ENCODE results near the gene CFDP1. TPM values are rescaled to one million over a fixed set of nuclear protein-coding genes. Genes with fewer than 3 reads are reported as not detected.

CFDP1 gene
- total RNA-seq, 3 donors from 2014 or later (not counting 1 experiment from before 2014, with no cell fraction given), result 32.2 to 38.8 (median 32.3) TPM

DNA sequence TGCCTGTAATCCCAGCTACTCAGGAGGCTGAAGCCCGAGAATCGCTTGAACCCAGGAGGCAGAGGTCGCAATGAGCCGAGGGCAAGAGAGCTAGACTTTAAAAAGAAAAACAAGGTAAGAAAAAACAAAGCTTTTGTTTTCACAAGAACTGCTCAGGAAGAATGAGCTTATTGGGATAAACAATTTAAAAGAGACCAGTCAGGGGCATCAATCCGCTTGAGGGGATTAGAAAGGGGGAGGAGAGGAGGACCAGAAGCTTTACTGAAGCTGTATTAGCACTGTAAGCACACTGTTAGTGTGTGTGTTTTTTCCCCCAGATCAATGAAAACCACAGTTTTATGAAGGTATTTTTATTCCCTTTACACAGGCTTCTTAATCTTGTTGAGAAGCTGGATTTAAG, 22.4 kb upstream of the CFDP1 start:
- no peak for DNase-seq
- TF ChIP-seq, protein P1, sequence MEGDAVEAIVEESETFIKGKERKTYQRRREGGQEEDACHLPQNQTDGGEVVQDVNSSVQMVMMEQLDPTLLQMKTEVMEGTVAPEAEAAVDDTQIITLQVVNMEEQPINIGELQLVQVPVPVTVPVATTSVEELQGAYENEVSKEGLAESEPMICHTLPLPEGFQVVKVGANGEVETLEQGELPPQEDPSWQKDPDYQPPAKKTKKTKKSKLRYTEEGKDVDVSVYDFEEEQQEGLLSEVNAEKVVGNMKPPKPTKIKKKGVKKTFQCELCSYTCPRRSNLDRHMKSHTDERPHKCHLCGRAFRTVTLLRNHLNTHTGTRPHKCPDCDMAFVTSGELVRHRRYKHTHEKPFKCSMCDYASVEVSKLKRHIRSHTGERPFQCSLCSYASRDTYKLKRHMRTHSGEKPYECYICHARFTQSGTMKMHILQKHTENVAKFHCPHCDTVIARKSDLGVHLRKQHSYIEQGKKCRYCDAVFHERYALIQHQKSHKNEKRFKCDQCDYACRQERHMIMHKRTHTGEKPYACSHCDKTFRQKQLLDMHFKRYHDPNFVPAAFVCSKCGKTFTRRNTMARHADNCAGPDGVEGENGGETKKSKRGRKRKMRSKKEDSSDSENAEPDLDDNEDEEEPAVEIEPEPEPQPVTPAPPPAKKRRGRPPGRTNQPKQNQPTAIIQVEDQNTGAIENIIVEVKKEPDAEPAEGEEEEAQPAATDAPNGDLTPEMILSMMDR (IDR thresholded peaks at IDR 0.05), result no peak
- Histone ChIP-seq H3K27ac (ENCODE audit: low read length) (no peak overlapping the region), H3K27me3 (ENCODE audit: control insufficient read depth, insufficient read depth, low read length) (no peaks in the 10 kb centered on the region), H3K4me1 (ENCODE audit: control insufficient read depth, insufficient read depth, low read length) (no peaks in the 10 kb centered on the region), H3K9me3 (ENCODE audit: control insufficient read depth, insufficient read depth, low read length) (no peaks in the 10 kb centered on the region), H3K36me3 (ENCODE audit: control insufficient read depth, insufficient read depth, low read length) (peaks cover 5% of the 10 kb centered on the region), H3K4me3 (ENCODE audit: low read length) (no peak overlapping the region)
- Mint-ChIP-seq H3K9me3 (no peaks in the 10 kb centered on the region), H3K36me3 (no peaks in the 10 kb centered on the region), H3K4me3 (no peak overlapping the region), H3K4me1 (peaks cover 52 to 61% of the 10 kb centered on the region in 2 donors), H3K27ac (peak overlapping the region in 1 of 2 donors; percentile 57), H3K27me3 (ENCODE audit: low read depth in 2 of 2) (no peaks in the 10 kb centered on the region)
- intact Hi-C loops (cut with micrococcal nuclease), result no loop called here
- ATAC-seq, result no peak
- WGBS (ENCODE audit: insufficient coverage), result 96% methylated on average over 5 of the region's 5 CpGs

DNA sequence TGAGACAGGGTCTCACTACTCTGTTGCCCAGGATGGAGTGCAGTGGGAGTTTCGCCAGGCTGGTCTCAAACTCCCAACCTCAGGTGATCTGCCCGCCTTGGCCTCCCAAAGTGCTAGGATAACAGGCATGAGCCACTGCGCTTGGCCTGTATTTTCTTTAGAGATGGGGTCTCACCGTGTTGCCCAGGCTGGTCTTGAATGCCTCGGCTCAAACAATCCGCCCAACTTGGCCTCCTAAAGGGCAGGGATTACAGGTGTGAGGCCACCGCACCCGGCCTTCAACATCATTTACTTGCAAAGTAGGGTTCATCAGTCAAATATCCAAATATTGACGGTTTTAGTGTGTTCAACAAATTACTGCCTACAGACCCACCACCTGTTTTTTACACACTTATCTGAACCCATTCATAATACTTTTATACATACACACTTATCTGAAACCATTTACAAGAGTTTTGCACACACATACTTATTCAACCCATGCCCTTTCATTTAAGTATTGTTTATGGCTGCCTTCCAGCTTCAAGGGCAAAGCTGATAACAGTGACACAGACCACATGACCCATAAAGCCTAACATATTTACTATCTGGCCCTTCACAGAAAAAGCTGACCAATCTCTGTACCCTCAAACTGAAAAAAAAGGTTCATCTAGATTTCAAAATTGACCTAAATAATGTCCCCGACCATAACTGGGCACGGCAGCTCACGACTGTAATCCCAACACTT, 19.3 kb upstream of the CFDP1 start:
- intact Hi-C loops (cut with micrococcal nuclease), result no loop called here
- Mint-ChIP-seq H3K27ac (peak overlapping the region in 1 of 2 donors; percentile 31), H3K4me1 (peaks cover 32 to 40% of the 10 kb centered on the region in 2 donors), H3K4me3 (no peak overlapping the region), H3K36me3 (no peaks in the 10 kb centered on the region), H3K27me3 (ENCODE audit: low read depth in 2 of 2) (no peaks in the 10 kb centered on the region), H3K9me3 (no peaks in the 10 kb centered on the region)
- DNase-seq (no peak), ATAC-seq (no peak)
- H3K4me1 ChIP-seq (ENCODE audit: control insufficient read depth, insufficient read depth, low read length), result no peaks in the 10 kb centered on the region
- no peaks in the 10 kb centered on the region for H3K27me3 ChIP-seq (ENCODE audit: control insufficient read depth, insufficient read depth, low read length)
- H3K27ac ChIP-seq (ENCODE audit: low read length), result no peak overlapping the region
- TF ChIP-seq, protein P1 (IDR thresholded peaks at IDR 0.05), result no peak
- no peaks in the 10 kb centered on the region for H3K9me3 ChIP-seq (ENCODE audit: control insufficient read depth, insufficient read depth, low read length)
- 96% methylated on average over 12 of the region's 12 CpGs for WGBS (ENCODE audit: insufficient coverage)
- H3K36me3 ChIP-seq (ENCODE audit: control insufficient read depth, insufficient read depth, low read length), result peaks cover 20% of the 10 kb centered on the region
- H3K4me3 ChIP-seq (ENCODE audit: low read length), result no peak overlapping the region

DNA sequence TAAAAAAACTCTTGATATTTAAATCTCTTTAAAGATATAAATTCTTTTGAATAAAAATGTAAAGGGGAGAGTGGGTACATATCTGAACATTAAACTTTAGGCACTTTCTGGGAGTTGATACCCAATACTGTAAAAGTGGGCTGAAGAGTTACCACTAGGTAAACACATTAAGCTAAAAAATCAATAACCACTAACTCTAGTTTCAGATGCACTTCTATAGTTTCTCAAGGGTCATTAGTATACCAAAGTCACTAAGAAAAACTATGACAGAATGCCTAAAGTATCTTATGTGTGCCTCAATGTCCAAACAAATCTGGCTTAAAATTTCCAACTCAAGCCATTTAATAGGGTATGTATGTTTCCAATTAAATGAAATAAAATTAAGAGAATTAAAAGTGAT, 13.1 kb upstream of the CFDP1 start:
- peaks cover 30% of the 10 kb centered on the region for H3K36me3 ChIP-seq (ENCODE audit: control insufficient read depth, insufficient read depth, low read length)
- H3K36me3 Mint-ChIP-seq, result no peaks in the 10 kb centered on the region

More for the DNA sequence above, 13.1 kb upstream of the CFDP1 start:
- Histone ChIP-seq H3K9me3 (ENCODE audit: control insufficient read depth, insufficient read depth, low read length) (no peaks in the 10 kb centered on the region), H3K4me1 (ENCODE audit: control insufficient read depth, insufficient read depth, low read length) (no peaks in the 10 kb centered on the region), H3K27me3 (ENCODE audit: control insufficient read depth, insufficient read depth, low read length) (no peaks in the 10 kb centered on the region), H3K4me3 (ENCODE audit: low read length) (no peak overlapping the region), H3K27ac (ENCODE audit: low read length) (no peak overlapping the region)
- DNase-seq, result no peak
- ATAC-seq, result no peak
- Mint-ChIP-seq H3K9me3 (no peaks in the 10 kb centered on the region), H3K27ac (no peak overlapping the region), H3K4me3 (no peak overlapping the region), H3K4me1 (no peaks in the 10 kb centered on the region), H3K27me3 (ENCODE audit: low read depth in 2 of 2) (no peaks in the 10 kb centered on the region)
- intact Hi-C loops (cut with micrococcal nuclease), result no loop called here
- TF ChIP-seq, protein P1 (IDR thresholded peaks at IDR 0.05), result no peak
